ENCODE results near the gene GRIN3B. TPM values are rescaled to one million over a fixed set of nuclear protein-coding genes. Genes with fewer than 3 reads are reported as not detected.

The GRIN3B gene
- total RNA-seq, 4 donors from 2014 or later: not detected

DNA sequence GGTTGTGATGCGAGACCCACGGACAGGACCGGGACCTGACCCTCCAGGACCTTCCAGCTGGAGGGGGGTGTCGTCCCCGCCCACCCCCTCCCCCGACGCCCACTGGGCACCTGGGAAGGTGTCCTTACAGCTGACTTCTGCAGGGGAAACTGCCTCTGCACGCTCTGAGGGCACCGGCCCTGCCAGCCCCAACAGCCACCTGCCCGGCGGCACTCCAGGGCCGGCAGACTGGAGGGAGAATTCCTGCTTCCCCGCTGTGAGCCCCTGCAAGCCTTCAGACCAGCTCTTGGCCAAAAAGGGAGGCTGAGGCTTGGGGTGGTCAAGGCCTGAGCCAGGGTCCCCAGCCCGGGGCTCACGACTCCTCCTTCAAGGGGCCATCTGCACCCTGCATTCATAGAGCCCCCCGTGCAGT, 27.4 kb downstream of the GRIN3B start:
- intact Hi-C loops (cut with DNase I; ENCODE audit: low total_unique reads): no loop called here
- 1 to 2% methylated on average over 10 to 16 of the region's 16 CpGs for WGBS, 2 donors
- H3K4me3 ChIP-seq (ENCODE audit: low read depth, poor library complexity, severe bottlenecking): peak overlapping the region; percentile 73
- no peak for TF ChIP-seq CTCF (IDR thresholded peaks at IDR 0.05)
- no peak for TF ChIP-seq POLR2A (IDR thresholded peaks at IDR 0.05)
- no peak for DNase-seq (ENCODE audit: low spot score in 2 of 2)

DNA sequence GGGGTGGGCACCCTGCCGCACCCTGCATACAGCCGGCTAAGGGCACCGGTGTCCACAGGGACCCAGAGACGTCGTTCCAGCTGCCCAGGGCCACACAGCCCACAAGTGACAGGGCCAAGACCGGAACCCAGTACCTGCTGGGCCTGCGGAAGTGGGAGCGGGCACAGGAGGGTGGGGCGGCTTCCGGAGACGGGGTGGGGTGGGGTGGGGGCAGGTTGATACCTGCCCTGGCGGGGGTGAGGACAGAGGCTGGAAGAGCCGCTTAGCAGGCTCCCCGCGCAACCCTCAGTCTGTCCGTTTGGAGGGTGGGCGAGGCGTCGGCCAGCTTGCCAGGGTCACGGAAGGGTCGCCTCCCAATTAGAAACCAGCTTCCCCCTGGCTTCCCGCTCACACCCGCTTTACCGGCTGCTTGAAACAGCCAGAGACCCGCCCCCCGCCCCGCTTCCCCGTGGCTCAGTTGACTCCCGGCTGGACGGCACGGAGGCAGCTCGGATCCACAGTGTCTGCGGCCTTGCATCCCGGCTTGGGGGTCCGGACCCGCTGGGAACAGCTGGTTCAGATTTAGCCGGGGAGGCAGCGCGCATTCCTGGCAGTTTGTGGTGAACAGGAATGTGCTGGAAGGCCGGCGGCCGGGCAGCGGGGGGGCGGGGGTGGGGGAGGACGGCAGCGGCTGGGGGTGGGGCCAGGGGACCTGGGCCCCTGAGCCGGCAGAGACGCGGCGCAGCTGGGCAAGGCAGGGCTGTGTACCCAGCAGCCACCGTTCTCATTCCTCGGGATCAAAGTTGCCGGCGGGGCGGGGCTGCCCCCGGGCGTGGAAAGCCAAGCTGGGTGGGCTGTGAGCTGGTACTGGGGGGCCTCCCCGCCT, 28.1 kb downstream of the GRIN3B start:
- WGBS, 2 donors: 1 to 4% methylated on average over 29 to 47 of the region's 58 CpGs
- peak in 1 of 2 donors; percentile 95 for DNase-seq (ENCODE audit: low spot score in 2 of 2)
- no peak for TF ChIP-seq POLR2A (IDR thresholded peaks at IDR 0.05)
- no peak for TF ChIP-seq CTCF (IDR thresholded peaks at IDR 0.05)
- H3K4me3 ChIP-seq (ENCODE audit: low read depth, poor library complexity, severe bottlenecking): peak overlapping the region; percentile 73
- intact Hi-C loops (cut with DNase I; ENCODE audit: low total_unique reads): no loop called here

DNA sequence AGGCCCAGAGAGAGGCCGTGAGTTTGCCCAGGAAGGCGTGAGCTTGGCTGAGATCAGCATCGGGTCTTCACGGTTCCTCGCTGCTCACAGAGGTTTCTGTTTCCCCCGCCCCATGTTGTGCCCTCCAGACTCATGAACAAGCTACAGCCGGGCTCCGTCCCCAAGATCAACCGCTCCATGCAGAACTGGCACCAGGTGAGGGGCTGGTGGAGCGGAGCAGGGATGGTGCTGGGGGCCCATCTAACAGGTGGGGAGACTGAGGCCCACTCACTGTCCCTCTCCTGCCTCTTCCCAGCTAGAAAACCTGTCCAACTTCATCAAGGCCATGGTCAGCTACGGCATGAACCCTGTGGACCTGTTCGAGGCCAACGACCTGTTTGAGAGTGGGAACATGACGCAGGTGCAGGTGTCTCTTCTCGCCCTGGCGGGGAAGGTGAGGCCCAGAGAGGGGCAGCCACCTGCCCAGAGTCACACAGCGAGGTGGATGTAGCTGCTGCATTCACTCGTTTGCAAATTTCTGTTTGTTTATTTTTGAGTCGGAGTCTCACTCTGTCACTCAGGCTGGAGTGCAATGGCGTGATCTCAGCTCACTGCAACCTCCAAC, 32.1 kb downstream of the GRIN3B start:
- DNase-seq (ENCODE audit: low spot score in 2 of 2): no peak
- TF ChIP-seq CTCF (IDR thresholded peaks at IDR 0.05) (no peak), POLR2A (IDR thresholded peaks at IDR 0.05) (no peak)
- intact Hi-C loops (cut with DNase I; ENCODE audit: low total_unique reads): no loop called here
- no peak overlapping the region for H3K4me3 ChIP-seq (ENCODE audit: low read depth, poor library complexity, severe bottlenecking)
- WGBS, 2 donors: 87 to 90% methylated on average over 19 to 20 of the region's 20 CpGs

- no peak for TF ChIP-seq POLR2A (IDR thresholded peaks at IDR 0.05)
- TF ChIP-seq CTCF (IDR thresholded peaks at IDR 0.05): no peak
- no peak overlapping the region for H3K4me3 ChIP-seq (ENCODE audit: low read depth, poor library complexity, severe bottlenecking)
- intact Hi-C loops (cut with DNase I; ENCODE audit: low total_unique reads): no loop called here
- 84 to 89% methylated on average over 18 to 28 of the region's 29 CpGs for WGBS, 2 donors
- no peak for DNase-seq (ENCODE audit: low spot score in 2 of 2)
Observed at GRCh38 chr19:1035998-1036621, 35.9 kb downstream of the GRIN3B start.

DNA sequence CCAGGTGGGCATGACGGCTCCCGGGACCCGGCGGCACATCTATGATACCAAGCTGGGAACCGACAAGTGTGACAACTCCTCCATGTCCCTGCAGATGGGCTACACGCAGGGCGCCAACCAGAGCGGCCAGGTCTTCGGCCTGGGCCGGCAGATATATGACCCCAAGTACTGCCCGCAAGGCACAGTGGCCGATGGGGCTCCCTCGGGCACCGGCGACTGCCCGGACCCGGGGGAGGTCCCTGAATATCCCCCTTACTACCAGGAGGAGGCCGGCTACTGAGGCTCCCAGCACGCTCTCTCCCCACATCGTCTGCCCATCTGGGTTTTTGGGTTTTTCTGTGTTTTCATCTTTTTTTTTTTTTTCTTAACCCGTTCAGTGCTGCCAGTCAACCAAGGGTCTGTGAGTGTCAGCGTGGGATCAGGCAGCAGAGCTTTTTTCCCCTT, 37.4 kb downstream of the GRIN3B start:
- TF ChIP-seq POLR2A (IDR thresholded peaks at IDR 0.05): no peak
- no peak for TF ChIP-seq CTCF (IDR thresholded peaks at IDR 0.05)
- 71 to 73% methylated on average over 12 to 22 of the region's 22 CpGs for WGBS, 2 donors
- intact Hi-C loops (cut with DNase I; ENCODE audit: low total_unique reads): no loop called here
- DNase-seq (ENCODE audit: low spot score in 2 of 2): no peak
- no peak overlapping the region for H3K4me3 ChIP-seq (ENCODE audit: low read depth, poor library complexity, severe bottlenecking)

Data from lower leg skin (tissue), 4 donors.